GM18868 (cell line): Measurements from ENCODE around the gene PSMB7.

Experiments used
- ATAC-seq: cut with Tn5 transposase; IDR thresholded peaks from one replicate; pipeline ENCODE4 v1.9.1; 2021; ENCODE audit warnings: mild to moderate bottlenecking, moderate library complexity; ENCODE audit not compliant: unreplicated experiment

The PSMB7 gene

GRCh38 chr9:124304285-124304684 is 111.0 kb downstream of the PSMB7 start:
- no peak for ATAC-seq

GRCh38 chr9:124303762-124304161 is 111.5 kb downstream of the PSMB7 start:
- ATAC-seq = no peak
